HL-60/S4 treated with retinoic acid at 250 ng/mL for 4 days and 3 days (cell line): ENCODE data around the gene PARD3.

Source experiments
- in situ Hi-C: fragments of 300-500 bp; cut with MboI; formaldehyde crosslinking; loops from 2 replicates; pipeline ENCODE4 v1.7.0; 2022; ENCODE audit warnings: low sequenced_read_pairs

PARD3 gene

GRCh38 chr10:34596351-34596750 lies 218.7 kb downstream of the PARD3 start:
- in situ Hi-C loops, result no loop called here

GRCh38 chr10:34593930-34594329 lies 221.2 kb downstream of the PARD3 start:
- in situ Hi-C loops, result no loop called here

GRCh38 chr10:34593374-34593890 lies 221.7 kb downstream of the PARD3 start:
- in situ Hi-C loops, result no loop called here

- in situ Hi-C loops, result no loop called here
Measured at GRCh38 chr10:34590793-34591192, 224.3 kb downstream of the PARD3 start.

GRCh38 chr10:34589275-34589674 lies 225.8 kb downstream of the PARD3 start:
- in situ Hi-C loops, result no loop called here

- in situ Hi-C loops, result no loop called here
Measured at GRCh38 chr10:34587680-34588019, 227.4 kb downstream of the PARD3 start.

GRCh38 chr10:34587002-34587679 lies 228.0 kb downstream of the PARD3 start:
- in situ Hi-C loops, result no loop called here

GRCh38 chr10:34585422-34586112 lies 229.5 kb downstream of the PARD3 start:
- in situ Hi-C loops, result no loop called here

GRCh38 chr10:34584164-34584563 lies 230.9 kb downstream of the PARD3 start:
- in situ Hi-C loops, result no loop called here

GRCh38 chr10:34581801-34582532 lies 233.1 kb downstream of the PARD3 start:
- in situ Hi-C loops, result no loop called here

- in situ Hi-C loops, result no loop called here
Measured at GRCh38 chr10:34580643-34581042, 234.5 kb downstream of the PARD3 start.

- in situ Hi-C loops, result no loop called here
Measured at GRCh38 chr10:34580214-34580613, 234.9 kb downstream of the PARD3 start.

GRCh38 chr10:34578468-34578867 lies 236.6 kb downstream of the PARD3 start:
- in situ Hi-C loops, result no loop called here

GRCh38 chr10:34576797-34577196 lies 238.3 kb downstream of the PARD3 start:
- in situ Hi-C loops, result no loop called here

- in situ Hi-C loops, result no loop called here
Measured at GRCh38 chr10:34575882-34576281, 239.2 kb downstream of the PARD3 start.

- in situ Hi-C loops, result no loop called here
Measured at GRCh38 chr10:34574353-34574934, 240.7 kb downstream of the PARD3 start.

- in situ Hi-C loops, result no loop called here
Measured at GRCh38 chr10:34570887-34571286, 244.2 kb downstream of the PARD3 start.

GRCh38 chr10:34567659-34568253 lies 247.3 kb downstream of the PARD3 start:
- in situ Hi-C loops, result no loop called here

GRCh38 chr10:34565934-34566333 lies 249.2 kb downstream of the PARD3 start:
- in situ Hi-C loops, result no loop called here

GRCh38 chr10:34558093-34558583 lies 257.0 kb downstream of the PARD3 start:
- in situ Hi-C loops, result no loop called here

- in situ Hi-C loops, result no loop called here
Measured at GRCh38 chr10:34557173-34557572, 257.9 kb downstream of the PARD3 start.
